SKM-1 (cell line): ENCODE data around the gene ENO1.
"Not testable (repeated sequence)": the region's sequence is repeated elsewhere in the genome, so short reads cannot be mapped to it uniquely, and the experiment has no call there.

ENCODE experiments used
- DNase-seq: peaks from one replicate; lab custom pipeline; 2025; ENCODE audit not compliant: unreplicated experiment; lab: John Stamatoyannopoulos, UW

Gene ENO1

DNA sequence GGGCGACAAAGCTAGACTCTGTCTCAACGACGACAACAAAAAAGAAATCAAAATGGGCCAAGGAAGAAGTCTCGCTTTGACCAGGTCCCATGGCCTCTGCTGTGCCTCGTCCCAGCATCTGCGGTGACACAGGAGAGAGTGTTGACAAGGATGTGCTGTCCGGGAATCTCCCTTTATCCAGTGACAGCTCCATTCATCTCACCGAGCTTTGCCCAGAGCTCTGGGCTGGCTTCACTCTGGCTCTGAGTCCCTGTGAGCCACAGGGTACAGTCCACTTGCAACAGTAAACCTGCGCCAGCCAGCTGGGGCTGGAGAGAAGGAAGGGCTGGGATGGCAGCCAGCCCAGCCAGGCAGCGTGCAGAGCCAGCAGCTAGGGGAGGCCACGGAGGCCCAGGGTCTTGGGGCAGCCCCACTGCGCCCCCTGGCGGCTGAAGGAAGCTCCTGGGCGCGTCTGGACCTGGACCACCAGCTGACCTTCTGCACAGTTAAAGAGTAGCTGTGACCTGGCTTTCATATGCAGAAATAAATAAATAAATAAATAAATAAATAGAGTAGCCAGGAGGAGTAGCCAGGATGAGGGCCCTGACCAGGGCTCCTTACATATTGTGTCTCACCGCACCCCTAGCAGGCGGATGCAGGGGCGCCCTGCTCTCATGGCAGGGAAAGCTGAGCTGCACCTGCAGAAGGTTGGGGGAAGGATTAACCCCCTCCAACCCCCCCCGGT is 29.7 kb downstream of the ENO1 start:
- peak; percentile 64 for DNase-seq

GRCh38 chr1:8847990-8848389 is 30.5 kb downstream of the ENO1 start:
- no peak for DNase-seq

GRCh38 chr1:8846263-8846662 is 32.2 kb downstream of the ENO1 start:
- no peak for DNase-seq

DNA sequence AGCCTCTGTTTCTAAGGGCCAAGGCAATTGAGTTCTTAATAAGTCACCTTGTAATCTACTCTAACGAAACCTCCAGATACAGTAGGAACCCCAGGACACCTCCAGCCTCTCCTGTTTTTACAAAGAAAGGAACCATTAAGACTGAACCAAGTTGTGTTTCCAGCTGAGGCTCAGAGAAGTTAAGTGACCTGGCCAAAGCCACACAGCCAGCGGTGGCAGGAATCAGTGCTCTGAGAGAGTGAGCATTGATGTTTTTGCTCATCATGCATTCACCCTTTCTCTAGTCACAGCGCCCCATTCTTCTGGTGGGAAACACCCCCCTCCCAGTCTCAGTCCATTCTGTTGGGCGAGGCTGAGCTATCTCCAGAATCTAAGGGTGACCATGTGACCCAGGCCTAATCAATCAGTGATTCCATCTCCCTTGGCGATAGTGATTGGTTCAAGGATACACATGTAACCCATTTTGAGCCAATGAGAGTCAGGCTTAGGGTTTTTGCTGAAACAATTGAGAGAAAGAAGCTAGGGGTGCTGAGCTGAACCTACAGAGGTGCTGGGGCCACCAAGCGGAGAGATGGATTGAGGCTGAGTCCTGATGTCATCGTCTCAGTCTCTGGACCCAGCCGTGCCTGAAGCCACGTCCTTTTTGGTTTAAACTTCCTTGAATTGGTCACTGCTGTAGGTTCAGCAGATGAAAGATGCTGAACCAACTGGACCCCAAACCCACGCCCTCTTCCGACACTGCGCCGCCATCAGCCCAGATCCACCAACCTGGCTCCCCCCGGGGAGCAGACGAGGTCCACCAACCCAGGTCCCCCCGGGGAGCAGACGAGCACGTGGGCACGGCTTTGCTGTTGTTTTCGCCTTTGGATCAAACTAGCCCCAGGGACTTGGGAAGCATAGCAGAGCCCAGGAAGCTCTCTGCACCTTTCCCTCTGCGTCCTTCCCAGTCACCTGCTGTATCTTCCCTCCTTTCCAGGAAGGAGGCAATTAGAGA is 33.1 kb downstream of the ENO1 start:
- DNase-seq: no peak

- no peak for DNase-seq
These were observed 33.9 kb downstream of the ENO1 start for GRCh38 chr1:8844501-8845006.

DNA sequence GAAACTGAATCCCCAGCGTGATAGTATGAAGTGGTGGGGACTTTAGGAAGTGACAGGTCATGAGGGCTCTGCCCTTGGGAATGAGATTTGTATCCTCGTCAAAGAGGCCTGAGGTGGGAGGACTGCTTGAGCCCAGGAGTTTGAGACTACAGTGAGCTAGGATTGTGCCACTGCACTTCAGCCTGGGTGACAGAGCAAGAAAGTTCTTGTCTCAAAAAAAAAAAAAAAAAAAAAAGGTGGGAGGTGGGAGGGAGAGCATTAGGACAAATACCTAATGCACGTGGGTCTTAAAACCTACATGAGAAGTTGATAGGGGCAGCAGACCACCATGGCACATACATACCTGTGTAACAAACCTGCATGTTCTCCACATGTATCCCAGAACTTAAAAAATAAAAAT is 37.1 kb downstream of the ENO1 start:
- no peak for DNase-seq

GRCh38 chr1:8839990-8840389 is 38.5 kb downstream of the ENO1 start:
- DNase-seq: no peak

DNA sequence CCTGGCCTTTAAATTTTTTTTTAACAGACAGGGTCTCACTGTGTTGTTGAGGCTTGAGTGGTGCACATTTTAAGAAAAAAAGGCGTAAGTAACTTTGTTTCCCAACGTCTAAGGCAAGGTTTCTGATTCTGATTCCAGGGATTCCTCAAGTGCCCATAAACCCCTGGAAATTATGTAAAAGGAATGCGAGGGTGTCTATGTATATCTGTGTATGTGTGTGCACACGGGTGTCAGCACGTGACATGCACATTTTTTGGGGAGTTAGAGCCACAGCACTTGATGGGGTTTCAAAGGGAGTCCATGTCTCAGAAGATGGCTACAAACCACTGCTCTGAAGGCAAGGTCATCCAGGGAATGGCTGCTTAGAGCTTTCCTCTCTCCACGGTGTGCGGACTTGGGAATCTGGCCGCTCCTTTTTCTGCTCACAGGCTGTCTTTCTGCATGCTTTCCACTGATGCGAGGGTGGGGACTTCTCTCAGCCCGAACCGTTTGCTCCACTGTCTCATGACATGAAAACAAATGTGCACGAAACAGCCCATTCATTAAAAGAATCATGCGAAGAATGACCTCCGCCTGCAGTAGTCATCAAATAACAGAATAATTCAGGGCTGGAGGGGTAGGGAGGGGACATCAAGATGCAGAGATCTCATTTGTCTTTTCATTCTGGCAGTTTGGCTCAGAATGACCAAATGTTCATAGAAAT is 42.4 kb downstream of the ENO1 start:
- DNase-seq: no peak

- DNase-seq: no peak
These were observed 47.1 kb downstream of the ENO1 start for GRCh38 chr1:8831340-8831739.

GRCh38 chr1:8830732-8831131 is 47.8 kb downstream of the ENO1 start:
- not testable (repeated sequence) for DNase-seq

- DNase-seq: no peak
These were observed 52.5 kb downstream of the ENO1 start for GRCh38 chr1:8825985-8826481.

DNA sequence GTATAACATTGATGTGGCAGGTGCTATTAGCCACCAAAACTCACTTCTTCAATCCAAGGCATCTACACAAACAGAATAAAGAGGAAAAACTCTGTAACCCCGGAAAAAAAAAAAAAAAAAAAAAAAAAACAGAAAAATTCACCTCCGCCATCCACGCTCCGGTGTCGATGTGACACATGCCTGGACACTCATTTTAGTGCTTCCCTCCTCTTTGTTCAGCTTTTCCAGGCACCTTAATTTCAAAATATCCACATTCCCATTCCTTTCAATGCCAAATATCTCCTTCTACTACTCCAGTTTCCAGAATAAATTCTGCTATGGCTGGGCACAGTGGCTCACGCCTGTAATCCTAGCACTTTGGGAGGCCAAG is 55.2 kb downstream of the ENO1 start:
- DNase-seq: no peak

- no peak for DNase-seq
These were observed 55.9 kb downstream of the ENO1 start for GRCh38 chr1:8822373-8823294.

GRCh38 chr1:8821084-8821483 is 57.4 kb downstream of the ENO1 start:
- no peak for DNase-seq

DNA sequence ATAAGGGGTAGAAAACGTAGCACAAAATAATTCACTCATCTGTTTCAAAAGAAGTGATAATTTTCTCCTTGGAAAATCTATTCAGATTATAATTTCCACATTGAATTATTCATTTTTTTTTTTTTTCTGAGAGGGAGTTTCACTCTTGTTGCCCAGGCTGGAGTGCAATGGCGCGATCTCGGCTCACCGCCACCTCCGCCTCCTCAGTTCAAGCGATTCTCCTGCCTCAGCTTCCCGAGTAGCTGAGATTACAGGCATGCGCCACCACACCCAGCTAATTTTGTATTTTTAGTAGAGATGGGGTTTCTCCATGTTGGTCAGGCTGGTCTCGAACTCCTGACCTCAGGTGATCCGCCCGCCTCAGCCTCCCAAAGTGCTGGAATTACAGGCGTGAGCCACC is 59.7 kb downstream of the ENO1 start:
- not testable (repeated sequence) for DNase-seq

DNA sequence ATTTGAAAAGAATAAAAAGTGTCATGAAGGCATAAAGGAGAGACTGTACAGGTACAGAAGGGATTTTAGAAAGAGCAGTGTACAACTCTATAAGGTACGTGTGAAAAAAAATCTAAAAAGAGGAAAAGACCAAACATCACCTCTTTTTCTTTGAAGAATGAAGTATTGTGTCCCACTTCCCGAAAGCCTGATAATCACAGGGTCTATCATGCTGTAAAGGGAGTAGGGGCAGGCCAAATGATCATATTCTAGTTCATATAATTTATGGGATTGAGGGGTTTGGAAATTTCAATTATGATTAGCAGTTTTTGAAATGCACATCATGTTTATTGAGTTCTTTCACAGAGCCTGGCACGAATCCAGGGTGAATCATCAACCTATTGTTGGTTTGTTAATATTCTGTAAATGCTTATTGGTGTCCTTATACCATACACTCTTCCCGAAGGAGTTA is 60.1 kb downstream of the ENO1 start:
- no peak for DNase-seq

- DNase-seq: peak; percentile 46
These were observed 60.8 kb downstream of the ENO1 start, which contains the start of gene RERE for GRCh38 chr1:8817412-8818324. Gene RERE (minus strand): TSS chr1:8817640.

DNA sequence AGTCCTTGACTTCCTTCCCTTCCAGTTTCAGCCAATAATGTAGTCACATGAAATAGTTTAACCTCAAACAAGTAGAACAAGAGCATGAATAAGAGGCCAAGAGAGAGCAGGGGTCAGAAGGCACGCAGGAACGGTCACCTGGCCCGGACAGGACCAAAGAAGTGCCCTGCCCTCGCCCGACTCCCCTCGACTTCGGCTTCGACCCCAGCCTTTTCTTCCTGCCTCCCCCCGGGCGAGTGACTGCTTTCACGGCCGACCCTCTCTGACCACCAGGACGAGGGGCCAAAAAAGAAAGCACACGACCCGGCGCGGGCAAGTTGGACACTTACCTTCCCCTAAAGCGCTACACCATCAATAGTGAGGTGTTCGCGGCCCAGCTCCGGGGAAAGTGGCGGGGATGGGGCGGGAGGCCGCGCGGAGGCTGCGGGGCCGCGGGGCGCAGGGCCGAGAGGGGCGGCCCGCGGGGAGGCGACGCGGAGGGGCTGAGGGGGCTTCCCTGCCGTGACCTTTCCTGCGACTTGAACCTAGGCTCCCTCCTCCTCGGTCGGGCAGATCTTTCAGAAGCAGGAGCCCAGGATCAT is 61.6 kb downstream of the ENO1 start:
- DNase-seq: no peak

DNA sequence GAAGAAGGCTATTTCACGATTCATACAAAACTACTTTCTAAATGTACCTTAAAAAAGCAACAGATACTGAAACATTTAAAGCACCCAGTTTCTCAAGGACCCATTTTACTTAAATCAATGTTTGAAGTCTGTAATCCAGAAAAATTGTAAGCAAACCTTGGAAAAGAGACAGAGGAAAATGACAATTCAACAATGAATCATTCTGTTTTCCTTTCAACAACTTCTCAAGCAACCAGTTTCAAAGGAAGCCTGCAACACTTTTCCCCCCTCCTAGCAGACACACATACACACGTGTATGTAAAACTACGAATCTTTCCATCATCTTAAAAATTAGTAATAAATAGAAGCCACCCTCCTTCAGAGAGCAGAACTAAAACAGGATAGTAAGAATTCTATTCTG is 62.2 kb downstream of the ENO1 start:
- DNase-seq: no peak
